Body of pancreas (tissue), 4 donors: ENCODE measurements around the gene CFAP69.

Source experiments
- CTCF ChIP-seq, 7 experiments: fragments of 450-650 bp in 4 of 7; fragments of 200-600 bp in 3 of 7; sonication (generic) in 3 of 7; IDR thresholded peaks; one replicate each; pipeline ENCODE4 v1.5.1; 2016 to 2019; ENCODE audit warnings: antibody characterized with exemption in 7 of 7
- POLR2A ChIP-seq, 3 donors: fragments of 450-650 bp; IDR thresholded peaks; one replicate each; pipeline ENCODE4 v1.6.1; 2016; ENCODE audit warnings: antibody characterized with exemption in 3 of 3, mild to moderate bottlenecking in 2 of 3

- no peak for TF ChIP-seq CTCF (IDR thresholded peaks at IDR 0.05)
- no peak for TF ChIP-seq POLR2A (IDR thresholded peaks at IDR 0.05)
These were observed 12.5 kb upstream of the CFAP69 start for GRCh38 chr7:90232430-90232829.
